ENCODE measurements around the gene ASB18.

GRCh38 chr2:236216711-236217110 is 47.5 kb downstream of the ASB18 start:
- TF ChIP-seq CTCF (IDR thresholded peaks at IDR 0.05) (no peak), POLR2A (IDR thresholded peaks at IDR 0.05) (no peak)

All from uterus (tissue), 2 donors.